NOMO-1 treated with dmso at 0.1 percent for 144 hours (cell line): Measurements from ENCODE around the gene EXD3.
"Not testable (repeated sequence)": the region's sequence is repeated elsewhere in the genome, so short reads cannot be mapped to it uniquely, and the experiment has no call there.

Source experiments
- DNase-seq: peaks from one replicate; lab custom pipeline; 2025; ENCODE audit not compliant: unreplicated experiment; lab: John Stamatoyannopoulos, UW

EXD3 gene

GRCh38 chr9:137411645-137412380, 11.1 kb downstream of the EXD3 start:
- DNase-seq: peak; percentile 51

DNA sequence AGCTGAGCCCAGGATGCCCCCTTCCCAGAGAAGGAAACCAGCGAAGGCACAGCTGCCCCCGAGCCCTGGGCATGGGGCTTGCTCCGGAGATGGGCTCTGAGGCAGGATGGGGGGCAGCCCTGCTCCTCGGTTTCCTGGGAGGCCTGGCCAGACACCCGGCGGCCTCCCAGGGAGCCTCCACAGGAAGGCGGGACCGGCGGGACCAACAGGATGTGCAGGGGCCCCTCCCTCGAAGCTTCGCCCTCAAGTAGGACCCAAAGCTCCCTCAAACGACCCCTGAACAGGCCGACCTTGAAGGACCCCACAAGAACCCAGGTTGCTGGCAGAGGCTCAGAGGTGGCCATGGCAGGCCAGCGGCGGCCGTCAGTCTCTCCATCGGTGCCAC, 11.7 kb downstream of the EXD3 start:
- no peak for DNase-seq

- no peak for DNase-seq
Observed at GRCh38 chr9:137410891-137411249, 12.1 kb downstream of the EXD3 start.

- not testable (repeated sequence) for DNase-seq
Observed at GRCh38 chr9:137410236-137410890, 12.6 kb downstream of the EXD3 start.

DNA sequence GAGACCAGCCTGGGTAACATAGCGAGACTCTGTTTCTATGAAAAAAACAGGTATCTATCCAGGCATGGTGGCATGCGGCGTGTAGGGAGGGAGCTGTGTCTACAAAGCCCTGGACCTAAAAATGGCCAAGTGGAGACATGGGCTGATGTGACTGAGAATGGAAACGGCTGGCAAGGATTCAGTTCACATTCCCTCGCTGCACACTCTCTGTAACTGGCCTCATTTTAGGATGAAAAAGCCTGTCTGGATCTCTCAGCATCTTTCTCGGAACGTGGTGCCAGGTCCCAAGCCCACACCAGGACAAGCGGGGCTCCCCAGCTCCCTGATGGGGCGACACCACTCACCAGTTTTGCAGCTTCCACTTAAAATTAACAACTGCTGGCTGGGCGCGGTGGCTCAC, 13.4 kb downstream of the EXD3 start:
- DNase-seq: no peak

- DNase-seq: no peak
Observed at GRCh38 chr9:137408651-137409405, 14.1 kb downstream of the EXD3 start.

- no peak for DNase-seq
Observed at GRCh38 chr9:137407590-137408300, 15.2 kb downstream of the EXD3 start.

DNA sequence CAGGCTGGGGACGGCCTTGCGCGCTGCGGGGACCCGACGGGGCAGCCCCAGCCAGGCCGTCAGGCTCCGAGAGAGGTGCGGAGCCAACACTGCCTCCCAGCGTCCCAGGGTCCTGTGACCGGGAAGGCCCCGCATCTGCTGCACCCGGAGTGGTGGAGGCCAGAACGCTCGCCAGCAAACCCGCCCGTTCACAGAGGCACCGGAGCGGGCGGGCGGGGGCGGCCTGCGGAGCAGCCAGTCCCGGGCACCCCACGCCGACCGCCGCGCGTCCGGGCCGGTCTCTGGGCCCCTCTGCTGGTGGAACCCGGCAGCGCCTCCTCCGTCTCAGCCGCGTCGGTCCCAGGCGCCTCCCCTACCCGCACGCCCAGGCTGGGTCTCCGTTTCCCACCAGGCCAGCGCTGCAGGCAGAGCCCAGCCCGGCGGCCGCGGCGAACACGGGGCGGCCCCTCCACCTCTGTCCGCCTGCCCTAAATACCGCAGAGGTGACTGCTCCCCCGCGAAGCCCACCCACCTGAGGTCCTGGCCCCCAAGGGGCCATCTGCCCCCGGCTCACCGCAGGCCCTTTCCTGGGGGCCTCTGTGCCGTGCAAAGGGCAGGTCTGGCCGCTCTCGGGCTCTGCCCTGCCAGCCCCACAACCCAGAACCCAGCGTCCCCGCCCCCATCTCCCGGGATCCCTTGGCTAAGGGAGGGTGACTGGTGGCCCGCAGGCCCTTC, 15.9 kb downstream of the EXD3 start:
- DNase-seq: peak; percentile 45

DNA sequence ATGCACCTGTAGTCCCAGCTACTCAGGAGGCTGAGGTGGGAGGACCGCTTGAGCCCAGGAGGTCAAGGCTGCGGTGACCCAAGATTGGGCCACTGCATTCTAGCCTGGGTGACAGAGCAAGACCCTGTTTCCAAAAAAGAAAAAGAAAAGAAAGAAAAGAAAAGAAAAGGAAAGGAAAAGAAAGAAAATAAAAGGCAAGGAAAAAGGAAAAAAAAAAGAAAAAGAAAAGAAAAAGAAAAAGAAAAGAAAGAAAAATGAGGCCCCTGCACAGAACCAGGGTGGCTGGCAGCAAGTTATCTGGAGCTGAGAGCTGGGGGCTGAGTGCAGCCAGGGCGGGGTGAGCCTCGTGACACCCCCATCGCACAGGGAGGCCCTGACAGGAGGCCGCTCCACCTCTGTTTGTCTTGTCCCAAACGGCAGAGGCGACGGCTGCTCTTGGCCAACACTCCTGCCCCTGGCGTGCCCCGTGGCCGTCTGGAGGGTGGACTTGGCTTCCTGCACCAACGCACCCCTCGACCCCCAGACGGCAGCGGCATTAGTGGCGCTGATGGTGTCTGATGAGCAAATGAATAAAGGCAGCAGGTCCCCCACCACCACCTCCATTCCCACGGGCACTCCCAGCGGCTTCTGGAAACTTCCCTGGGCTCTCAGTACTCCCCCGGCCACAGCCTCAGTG, 16.7 kb downstream of the EXD3 start:
- no peak for DNase-seq

DNA sequence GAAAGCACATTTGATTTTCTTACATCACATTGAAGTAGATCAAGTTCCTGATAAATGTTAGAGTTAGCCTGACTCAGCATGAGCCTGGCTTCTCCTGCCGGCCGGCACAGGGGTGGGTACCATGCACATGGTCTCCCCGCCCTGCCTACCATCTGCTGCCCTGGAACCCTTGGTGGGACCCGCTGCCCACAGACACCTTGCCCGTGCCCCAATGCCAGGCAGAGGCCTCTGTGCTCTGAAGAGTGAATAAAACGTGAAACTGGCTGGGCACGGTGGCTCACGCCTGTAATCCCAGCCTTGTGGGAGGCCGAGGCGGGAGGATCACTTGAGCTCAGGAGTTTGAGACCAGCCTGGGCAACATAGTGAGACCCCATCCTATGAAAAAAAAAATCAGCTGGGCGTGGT, 17.3 kb downstream of the EXD3 start:
- DNase-seq: no peak

DNA sequence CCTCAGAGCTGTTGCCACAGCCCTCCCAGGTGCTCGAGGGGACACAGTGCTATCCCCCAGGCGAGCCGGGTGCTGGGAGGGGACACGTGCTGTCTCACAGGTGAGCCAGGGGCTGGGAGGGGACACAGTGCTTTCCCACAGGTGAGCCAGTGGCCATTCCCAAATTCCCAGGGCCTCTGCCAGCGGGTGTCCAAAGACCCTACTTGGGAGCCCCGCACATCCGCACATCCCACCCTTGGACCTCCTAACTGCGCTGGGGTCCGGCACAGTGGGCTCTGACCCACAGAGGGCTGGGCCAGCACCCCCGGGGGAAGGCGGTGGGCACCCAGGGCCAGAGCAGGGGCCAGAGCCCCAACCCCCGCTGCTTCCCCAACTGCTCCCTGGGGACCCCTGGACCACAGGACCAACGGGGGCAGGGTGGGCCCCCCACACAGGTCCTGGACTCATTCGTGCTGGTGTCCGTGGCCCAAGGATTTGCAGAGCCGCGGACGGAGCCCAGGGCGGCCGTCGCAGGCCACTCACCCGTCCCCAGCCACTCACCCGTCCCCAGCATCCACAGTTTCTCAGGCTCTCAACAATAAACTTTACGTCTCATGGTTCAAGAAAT, 17.9 kb downstream of the EXD3 start:
- DNase-seq: no peak

DNA sequence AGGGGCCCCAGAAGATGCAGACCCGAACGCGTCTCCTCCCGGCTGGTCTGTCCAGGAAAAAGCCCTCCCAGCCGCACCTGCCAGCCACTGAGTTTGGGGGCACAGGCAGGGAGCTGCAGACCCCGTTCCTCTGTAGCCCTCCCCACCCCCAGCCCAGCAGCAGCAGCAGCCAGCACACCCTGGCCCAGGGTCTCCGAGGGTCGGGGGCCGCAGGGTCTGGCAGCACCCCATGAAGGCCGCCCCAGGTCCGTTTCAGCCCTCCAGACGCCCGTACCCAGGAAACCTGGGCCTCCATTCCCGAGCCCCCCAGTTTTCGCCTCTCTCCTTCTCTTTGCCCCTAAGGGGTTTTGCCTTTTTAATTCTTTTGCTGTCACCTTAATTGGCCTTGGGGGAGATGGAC, 19.7 kb downstream of the EXD3 start:
- no peak for DNase-seq

- DNase-seq: no peak
Observed at GRCh38 chr9:137402746-137403145, 20.2 kb downstream of the EXD3 start.

DNA sequence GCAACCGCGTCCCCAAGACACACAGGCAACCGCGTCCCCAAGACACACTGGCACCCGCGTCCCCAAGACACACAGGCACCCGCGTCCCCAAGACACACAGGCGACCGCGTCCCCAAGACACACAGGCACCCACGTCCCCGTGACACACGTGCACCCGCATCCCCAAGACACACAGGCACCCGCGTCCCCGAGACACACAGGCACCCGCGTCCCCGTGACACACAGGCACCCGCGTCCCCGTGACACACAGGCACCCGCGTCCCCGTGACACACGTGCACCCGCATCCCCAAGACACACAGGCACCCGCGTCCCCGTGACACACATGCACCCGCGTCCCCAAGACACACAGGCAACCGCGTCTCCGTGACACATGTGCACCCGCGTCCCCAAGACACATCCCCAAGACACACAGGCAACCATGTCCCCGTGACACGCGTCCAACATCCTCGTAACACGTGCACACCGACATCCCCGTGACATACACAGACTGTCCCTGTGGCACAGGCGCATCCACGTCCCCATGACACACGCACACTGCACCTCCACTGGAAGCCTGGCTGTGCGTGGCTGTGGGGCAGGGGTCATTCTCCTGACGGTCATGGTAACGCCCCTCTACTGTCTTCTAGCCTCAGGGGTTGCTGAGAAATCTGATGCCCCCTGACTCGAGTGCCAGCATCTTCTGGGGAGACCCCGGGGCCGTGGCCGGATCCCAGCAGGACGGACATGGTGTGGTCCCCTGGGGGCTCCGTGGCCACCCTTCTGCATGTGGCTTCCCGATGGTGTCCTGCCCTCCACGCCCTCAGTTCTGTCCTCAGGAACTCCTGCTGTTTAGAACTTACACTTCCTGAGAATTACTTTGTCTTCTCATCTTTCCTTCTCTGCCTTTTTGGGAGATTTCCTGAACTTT, 24.1 kb downstream of the EXD3 start:
- no peak for DNase-seq

GRCh38 chr9:137397675-137398423, 25.1 kb downstream of the EXD3 start:
- DNase-seq: no peak

DNA sequence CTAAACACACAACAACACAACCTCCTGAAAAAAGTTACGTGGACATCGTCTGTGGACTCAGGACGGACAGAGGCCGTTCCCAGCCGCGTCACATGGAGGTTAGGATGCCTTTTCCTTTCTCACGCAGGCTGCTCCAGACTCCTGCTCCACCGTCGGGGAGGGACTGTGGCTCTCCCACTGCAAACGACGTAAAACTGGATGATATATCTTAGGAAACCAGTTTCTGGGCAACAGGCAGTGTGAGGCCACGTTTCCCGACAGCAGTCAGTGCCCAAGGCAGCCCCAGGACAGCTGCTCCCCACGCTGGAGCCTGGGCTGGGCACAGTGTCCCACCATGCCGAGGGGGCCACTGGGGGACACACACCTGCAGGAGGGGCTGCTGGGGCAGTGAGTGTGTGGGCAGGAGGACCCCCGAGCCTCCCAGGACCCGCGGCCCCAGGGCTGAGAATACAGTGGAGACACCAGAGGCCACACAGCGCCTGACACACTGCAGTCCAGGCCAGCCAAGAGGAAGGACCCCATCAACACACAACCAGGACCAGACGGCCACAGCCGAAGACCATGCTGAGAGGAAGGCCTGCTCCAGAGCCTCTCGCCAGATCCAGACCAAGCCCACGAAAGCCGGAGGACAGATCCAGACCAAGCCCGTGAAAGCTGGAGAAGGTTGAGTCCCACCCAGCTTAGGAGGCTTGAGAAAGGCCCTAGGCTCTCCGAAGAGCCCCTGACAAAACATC, 26.2 kb downstream of the EXD3 start:
- no peak for DNase-seq

DNA sequence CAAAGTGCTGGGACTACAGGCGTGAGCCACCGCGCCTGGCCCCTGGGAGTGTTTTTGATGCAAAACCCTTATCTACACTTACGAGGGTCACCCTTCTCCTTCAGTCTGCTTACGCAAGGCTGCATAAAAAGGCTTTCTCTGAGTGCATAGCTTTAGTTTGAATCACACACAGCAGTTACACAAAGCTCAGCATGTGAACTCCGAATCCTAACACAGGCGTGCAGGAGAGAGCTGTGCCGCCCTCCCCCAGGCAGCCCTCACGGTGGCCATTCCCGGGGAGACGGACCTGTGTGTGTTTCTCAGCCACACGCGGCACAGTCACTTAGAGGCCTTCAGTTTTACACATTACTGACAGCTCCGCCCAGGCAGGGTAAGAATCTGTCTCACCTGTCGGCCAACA, 26.7 kb downstream of the EXD3 start:
- DNase-seq: no peak

DNA sequence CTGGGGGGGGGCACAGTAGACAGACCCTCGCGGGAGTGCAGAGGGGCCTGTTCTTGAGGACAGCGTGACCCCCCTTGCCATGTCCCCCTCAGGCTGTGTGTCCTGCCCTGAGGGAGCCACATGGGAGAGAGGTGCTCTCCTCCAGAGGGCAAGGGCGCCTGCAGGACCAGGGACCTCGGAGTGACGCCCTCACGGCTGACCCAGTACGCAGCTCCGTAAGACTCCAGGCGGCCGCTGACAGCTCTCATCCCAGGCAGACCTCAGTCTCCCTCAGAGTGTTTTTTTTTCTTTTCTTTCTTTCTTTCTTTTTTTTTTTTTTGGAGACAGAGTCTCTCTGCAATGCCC, 27.3 kb downstream of the EXD3 start:
- DNase-seq: no peak
